GM12891 (cell line): ENCODE results near the gene SIRPB2.

Experiments used
- PAX5 ChIP-seq: IDR thresholded peaks from 2 replicates; pipeline ENCODE4 v1.6.1; 2011; ENCODE audit warnings: low read length, moderate library complexity, mild to moderate bottlenecking; ENCODE audit not compliant: insufficient read depth, severe bottlenecking
- POLR2A ChIP-seq: IDR thresholded peaks from 2 replicates; pipeline ENCODE4 v1.6.1; 2011; ENCODE audit warnings: low read depth, low read length, control low read depth
- POLR2AphosphoS5 ChIP-seq: IDR thresholded peaks from 2 replicates; pipeline ENCODE4 v1.6.1; 2011; ENCODE audit warnings: low read depth, low read length, control low read depth
- POU2F2 ChIP-seq: IDR thresholded peaks from 2 replicates; pipeline ENCODE4 v1.6.1; 2011; ENCODE audit warnings: low read depth, mild to moderate bottlenecking, control low read depth, low read length, moderate library complexity
- SPI1 ChIP-seq: IDR thresholded peaks from 2 replicates; pipeline ENCODE4 v1.6.1; 2011; ENCODE audit warnings: low read depth, low read length, control low read depth
- TAF1 ChIP-seq: IDR thresholded peaks from 2 replicates; pipeline ENCODE4 v1.6.1; 2011; ENCODE audit warnings: low read depth, low read length, control low read depth

- TF ChIP-seq POLR2AphosphoS5, result no peak
- TF ChIP-seq POLR2A, result no peak
- TF ChIP-seq POU2F2, result no peak
- TF ChIP-seq TAF1, result no peak
- TF ChIP-seq PAX5, result no peak
- no peak for TF ChIP-seq SPI1
These were observed 11.2 kb downstream of the SIRPB2 start for GRCh38 chr20:1479831-1480595.
